Hematopoietic multipotent progenitor cell treated with erythropoietin and hydrocortisone succinate and interleukin-3 and kit ligand, for 17 days (in vitro differentiated cells): Measurements from ENCODE around the gene IPP.
"Not testable (repeated sequence)": the region's sequence is repeated elsewhere in the genome, so short reads cannot be mapped to it uniquely, and the experiment has no call there.

Source experiments
- DNase-seq: peaks from one replicate; pipeline ENCODE4 v3.0.0-alpha.2; 2015; ENCODE audit warnings: low spot score

IPP gene

DNA sequence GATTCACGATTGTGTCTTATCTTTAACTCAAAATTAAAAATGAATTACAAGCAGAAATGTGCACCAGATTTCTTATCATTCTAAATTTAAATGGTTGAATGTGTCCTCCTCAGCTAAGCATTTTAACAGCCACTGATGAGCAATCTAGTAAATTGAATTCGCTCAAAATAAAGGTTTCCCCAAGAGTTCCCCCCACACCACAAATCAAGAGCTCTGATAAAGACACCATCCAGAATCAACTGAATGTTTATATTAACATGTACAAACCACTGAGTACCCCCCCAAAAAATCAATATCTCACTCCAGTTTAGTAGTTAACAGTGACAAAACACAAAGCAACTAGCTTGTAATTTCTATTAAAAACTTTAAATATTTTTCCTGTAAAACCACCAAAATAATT lies 66.1 kb downstream of the IPP start:
- DNase-seq, result no peak

DNA sequence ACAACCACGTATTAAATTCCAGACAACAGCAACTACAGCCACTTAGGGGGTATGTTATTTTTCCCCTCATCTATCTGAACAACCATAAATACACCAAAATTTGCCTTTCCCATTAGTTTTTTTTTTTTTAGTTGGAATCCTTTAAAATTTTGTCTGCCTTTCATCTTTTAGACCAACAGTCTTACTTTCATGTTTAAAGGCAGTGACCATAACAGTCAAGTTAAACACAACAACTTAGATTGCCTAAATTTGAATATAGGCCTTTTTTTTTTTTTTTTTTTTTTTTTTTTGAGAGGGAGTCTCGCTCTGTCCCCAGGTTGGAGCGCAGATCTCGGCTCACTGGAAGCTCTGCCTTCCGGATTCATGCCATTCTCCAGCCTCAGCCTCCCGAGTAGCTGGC lies 67.5 kb downstream of the IPP start:
- no peak for DNase-seq

DNA sequence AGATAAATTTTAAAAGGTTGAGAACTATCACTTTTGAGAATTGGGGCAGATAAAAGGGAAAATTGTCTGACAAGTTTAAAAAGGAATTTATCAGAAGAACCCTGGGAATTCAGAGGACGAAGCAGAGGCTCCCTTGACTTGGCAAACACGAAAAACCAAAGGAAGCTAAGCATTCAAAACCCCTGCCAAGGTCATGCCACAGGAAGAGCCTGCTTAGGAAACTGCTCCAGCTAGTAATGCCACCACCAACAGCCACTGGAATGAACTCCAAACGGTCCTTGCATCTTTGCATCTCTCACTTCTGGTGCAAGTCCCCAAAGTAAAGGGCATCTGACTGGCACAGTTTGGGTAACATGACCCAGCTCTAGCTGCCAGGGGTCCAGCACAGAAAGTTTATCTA lies 71.3 kb downstream of the IPP start:
- DNase-seq, result no peak

DNA sequence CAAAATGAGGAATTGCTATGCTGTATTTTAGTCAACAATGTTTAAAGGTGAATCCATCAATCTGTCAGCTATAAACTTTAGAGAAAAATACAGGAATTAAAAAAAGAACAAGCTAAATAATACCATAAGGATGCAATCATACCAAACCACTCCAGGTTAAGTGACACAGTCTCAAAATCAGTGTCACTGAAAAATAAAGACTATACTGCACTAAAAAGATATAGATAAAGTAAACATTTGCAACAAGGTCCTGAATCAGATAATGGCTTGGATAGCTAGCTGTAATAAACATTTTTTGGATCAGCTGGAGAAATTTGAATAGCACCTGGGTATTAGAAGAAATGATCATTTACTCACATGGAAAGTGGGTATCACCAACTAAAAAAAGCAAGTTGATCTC lies 72.0 kb downstream of the IPP start:
- no peak for DNase-seq

DNA sequence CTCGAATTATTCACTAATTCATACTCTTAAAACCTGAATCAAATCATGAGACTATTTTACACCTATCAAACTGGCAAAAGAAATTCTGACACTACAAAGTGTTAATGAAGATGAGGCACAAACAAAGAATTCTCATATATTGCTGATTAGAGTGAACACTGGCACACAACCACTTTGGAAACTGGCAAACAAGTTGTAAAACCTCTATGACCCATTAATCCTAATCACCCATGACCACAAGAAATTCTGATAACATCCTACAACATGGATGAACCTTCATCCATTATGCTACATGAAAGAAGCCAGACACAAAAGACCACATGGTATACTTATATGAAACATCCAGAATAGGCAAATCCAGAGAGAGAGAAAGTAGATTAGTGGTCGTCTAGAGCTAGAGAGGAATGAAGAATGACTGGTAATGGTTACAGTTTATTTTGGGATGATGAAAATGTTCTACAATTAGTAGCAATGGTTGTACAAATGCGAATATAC lies 72.7 kb downstream of the IPP start:
- no peak for DNase-seq

DNA sequence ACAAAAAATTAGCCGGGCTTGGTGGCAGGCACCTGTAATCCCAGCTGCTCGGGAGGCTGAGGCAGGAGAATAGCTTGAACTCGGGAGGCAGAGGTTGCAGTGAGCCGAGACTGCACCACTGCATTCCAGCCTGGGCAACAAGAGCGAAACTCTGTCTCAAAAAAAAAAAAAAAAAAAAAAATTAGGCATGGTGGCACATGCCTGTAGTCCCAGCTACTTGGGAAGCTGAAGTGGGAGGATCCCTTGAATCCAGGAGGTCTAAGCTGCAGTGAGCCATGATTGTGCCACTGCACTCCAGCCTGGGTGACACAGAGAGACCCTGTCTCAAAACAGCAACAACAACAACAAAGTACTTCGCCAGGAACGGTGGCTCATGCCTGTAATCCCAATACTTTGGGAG lies 73.9 kb downstream of the IPP start:
- not testable (repeated sequence) for DNase-seq

DNA sequence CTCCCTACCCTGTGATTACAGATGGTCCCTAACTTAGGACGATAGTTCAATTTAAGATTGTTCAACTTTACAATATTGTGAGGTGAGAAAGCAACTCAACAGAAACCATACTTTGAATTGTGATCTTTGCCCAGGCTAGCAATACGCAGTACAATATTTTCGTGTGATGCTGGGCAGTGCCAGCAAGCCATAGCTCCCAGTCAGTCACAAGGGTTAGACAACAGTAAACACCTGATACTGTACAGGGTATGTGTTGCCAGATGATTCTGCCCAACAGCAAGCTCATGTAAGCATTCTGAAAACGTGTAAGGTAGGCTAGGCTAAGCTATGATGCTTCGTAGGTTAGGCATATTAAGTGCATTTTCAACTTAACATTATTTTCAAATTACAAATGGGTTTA lies 76.0 kb downstream of the IPP start:
- DNase-seq, result no peak

DNA sequence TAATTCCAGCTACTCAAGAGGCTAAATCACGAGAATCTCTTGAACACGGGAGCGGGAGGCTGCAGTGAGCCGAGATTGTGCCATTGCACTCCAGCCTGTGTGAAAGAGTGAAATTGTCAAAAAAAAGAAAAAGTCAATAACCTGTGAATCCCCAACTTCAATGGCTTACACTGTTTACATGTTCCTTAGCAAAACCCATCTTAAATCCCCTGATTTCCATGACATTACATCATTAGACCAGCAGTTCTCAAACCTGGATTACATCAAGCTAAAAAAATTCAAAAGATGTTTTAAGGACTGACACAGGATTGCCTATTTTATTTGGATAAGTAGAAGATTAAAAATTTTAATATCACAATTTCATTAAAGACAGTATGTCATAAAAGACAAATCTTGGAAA lies 76.5 kb downstream of the IPP start:
- no peak for DNase-seq

DNA sequence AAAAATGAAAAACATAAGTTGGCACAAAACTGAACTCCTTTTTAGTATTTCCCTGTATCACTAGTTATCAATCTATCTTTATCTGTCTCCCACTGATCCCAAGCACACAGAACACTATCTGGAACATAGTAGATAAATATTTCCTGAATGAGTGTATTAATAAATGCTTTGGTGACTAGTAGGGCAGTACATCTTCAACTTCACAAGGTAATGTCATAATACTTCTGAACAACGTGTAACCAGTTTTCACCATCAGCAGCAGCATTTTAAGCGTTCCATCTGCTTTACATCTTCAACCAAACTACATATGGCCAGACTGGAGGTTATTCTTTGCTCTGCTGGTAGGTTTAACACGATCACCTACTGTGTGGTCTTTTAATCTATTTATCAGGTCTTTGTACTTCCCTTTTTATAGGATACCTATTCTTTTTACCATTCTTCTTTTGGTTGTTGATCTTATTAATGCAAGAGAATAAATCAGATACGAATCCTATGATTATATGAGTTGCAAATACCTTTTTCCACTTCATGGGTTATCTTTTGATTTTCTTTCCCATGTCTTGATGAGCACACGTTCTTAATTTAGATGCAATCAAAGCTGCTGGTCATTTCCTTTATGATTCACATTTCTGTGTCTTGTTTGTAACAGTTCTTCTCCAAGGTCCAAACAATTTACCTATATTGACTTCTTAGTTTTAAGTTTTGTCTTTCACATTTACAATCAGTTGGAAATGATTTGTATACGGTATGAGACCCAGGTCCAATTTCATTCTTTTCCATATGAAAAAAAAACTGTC lies 80.4 kb downstream of the IPP start:
- no peak for DNase-seq

DNA sequence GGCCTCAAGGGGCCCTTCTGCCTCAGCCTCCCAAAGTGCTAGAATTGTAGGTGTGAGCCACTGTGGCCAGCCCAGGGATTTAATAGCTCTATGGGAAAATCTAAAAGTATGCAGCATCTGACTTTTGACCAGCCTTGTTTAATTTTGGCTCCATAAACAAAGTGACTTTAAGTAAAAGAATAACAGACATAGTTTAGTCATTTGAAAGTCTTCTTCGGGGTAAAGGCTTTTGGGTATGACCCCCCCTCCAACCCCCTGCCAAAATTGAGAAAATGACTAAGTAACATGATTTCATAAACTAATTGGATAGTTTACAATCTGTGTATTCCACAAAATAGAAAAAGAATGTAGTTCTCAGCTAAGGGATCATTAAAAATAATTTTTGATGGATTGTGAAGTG lies 81.1 kb downstream of the IPP start:
- no peak for DNase-seq

DNA sequence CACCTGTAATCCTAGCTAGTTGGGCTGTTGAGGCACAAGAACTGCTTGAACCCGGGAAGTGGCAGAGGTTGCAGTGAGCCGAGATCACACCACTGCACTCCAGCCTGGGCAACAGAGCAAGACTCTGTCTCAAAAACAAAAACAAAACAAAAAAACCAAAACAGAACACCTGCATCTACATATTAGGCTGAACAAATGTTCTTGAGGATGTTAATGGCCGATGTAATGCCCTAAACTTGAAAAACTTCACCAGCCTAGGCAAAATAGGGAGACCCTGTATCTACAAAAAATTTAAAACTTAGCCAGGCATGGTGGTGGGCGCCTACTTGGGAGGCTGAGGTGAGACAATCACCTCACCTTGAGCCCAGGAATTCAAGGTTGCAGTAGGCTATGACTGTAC lies 81.9 kb downstream of the IPP start:
- no peak for DNase-seq

DNA sequence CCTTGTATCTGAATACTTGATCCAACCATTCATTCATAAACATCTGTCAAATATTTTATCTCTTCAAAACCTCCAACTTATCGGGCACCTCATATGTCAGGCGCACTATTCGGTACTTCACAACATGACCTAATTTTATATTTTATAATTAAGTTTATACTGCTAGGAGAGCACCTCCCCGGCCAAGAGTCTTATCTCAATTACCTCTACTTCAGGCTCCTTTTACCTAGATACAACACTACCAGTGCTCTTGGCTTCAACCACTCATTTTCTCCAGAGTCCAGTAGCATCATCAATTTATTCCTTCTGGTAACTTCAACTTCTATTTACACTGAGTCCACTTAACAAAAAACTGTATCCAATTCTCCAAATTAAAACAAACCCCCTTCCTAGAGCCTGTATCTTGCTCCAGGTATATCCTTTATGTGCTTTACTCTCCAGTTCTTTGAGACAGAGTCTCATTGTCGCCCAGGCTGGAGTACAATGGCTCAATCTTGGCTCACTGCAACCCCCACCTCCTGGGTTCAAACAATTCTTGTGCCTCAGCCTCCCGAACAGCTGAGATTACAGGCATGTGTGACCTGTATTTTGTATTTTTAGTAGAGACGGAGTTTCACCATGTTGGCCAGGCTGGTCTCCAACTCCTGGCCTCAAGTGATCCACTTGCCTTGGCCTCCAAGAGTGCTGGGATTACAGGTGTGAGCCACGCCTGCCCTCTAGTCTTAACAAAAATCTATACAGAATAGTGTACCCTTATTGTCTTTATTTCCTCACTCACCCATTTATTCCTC lies 82.9 kb downstream of the IPP start:
- DNase-seq, result no peak

DNA sequence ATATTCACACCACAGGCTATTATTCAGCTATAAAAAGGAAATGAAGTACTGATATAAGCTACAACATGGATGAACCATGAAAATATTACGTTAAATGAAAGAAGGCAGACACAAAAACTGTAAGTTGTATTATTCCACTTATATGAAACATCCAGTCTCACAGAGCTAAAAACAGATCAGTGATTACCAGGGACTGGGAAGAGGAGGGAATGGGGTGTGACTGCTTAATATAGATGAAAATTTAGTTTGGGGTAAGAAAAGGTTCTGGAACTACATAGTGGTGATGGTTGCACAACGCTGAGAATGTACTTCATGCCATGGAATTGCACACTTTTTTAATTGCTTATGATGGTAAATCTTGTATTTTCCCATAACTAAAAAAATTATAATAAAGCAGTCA lies 83.6 kb downstream of the IPP start:
- no peak for DNase-seq

DNA sequence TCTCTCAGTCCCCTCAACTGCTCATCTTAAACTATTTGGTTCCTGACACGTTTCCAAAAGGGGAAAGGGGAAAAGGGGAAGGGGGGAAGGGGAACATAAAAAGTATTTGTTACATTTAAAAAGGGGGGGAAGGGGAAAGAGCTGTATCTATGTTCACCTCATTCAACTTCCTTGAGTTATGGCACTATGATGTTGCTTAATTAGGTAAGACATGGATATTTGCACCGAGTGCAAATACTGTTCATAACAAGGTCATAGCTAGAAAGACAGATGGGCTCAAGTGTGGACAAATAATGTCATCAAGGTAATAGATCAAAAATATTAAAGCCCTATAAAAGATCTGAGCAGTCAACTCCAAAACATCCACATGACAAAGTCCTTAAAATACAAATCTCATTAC lies 90.1 kb downstream of the IPP start:
- no peak for DNase-seq

DNA sequence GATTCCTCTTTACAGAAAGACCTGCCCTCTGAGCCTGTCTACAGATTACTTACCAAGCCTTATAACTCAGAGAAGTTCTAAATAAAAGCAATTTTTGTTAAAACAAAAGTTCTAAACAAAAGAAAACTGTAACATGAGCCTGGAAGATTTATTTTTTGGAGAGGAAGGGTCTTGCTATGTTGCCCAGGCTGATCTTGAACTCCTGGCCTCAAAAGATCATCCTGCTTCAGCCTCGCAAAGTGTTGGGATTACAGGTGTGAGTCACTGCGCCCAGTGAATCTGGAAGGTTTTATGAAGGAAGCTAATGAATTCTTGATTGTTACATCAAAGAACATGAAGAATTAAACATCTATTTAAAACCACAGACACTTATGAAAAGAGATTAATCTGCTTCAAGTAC lies 91.2 kb downstream of the IPP start:
- DNase-seq, result no peak

DNA sequence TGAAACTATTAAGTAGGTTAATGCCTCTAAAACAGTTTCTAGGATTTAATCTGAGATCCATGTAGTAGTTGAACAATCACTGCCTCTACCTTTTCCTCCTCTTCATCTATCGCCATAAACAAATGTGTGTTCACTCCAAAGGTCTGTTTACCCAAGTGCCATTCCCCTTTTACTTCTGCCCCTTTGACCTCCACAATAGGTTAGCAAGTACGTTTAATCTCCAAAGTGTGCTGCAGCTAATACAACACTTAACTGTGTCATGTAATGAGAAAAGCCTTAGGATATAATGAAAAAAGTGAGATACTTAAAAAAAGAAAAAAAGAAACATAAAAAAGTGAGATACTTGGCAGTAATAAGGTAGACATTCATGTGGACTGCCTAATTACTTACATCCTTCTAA lies 92.3 kb downstream of the IPP start:
- DNase-seq, result no peak

DNA sequence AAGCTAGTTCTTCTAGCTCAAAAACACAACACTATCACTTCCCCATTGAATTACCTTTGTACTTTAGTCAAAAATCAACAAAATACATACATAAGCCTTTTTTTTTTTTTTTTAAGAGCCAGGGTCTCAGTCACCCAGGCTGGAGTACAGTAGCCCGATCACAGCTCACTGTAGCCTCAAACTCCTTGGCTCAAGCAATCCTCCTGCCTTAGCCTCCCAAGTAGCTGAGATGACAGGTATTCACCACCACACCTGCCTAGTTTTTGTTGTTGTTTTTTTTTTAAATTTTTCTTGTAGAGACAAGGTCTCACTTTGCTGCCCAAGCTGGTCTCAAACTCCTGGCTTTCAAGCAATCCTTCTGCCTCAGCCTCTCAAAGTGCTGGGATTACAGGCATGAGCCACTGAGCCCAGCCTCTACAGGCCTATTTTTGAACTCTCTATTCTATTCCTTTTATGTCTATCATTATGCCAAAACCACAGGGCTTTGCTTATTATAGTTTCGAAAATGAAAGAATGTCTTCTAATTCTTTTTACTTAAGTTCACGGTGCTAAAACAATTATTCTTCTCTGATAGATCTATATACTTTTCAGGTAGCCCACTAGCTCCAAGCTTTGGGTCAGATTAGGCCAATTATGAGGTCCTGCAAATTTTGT lies 93.8 kb downstream of the IPP start:
- DNase-seq, result no peak

DNA sequence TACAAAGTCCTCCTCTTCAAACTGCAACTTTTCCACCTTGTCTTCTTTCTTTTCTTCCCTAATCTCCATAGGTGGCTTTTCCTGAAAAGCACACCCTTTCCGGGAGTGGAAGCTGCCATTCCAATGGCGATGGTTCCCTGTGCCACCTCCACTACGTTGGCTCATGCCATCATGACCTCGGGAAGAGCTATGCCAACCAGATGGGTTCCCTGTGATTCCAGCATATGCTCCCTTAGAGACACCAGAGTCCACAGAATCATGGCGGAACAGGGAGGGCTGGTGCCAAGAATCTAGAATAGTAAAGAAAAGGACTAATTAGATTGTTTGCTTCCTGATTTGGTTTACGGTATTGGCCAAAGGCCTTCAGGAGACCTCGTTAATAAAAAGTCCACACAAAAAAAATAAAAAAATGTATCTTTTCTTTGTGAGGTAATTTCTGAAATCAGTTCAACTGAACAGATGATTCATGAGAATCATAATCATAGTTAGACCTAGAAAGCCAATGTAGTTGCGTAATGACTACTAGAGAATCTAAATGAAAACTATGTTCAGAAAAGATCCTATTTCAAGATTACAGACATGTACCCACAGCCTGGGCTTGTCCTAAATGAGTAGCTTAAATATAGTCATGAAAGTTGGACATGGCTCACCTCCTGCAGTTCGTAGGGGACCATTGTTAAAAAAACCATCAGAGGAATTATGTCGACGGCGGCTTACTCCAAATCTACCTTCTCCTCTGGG lies 95.7 kb downstream of the IPP start:
- no peak for DNase-seq
